HG03439 (cell line): ENCODE measurements around the gene CANT1.

Experiments
- ATAC-seq: cut with Tn5 transposase; IDR thresholded peaks from one replicate; pipeline ENCODE4 v1.9.1; 2021; ENCODE audit warnings: mild to moderate bottlenecking, moderate library complexity; ENCODE audit not compliant: unreplicated experiment

Gene CANT1

DNA sequence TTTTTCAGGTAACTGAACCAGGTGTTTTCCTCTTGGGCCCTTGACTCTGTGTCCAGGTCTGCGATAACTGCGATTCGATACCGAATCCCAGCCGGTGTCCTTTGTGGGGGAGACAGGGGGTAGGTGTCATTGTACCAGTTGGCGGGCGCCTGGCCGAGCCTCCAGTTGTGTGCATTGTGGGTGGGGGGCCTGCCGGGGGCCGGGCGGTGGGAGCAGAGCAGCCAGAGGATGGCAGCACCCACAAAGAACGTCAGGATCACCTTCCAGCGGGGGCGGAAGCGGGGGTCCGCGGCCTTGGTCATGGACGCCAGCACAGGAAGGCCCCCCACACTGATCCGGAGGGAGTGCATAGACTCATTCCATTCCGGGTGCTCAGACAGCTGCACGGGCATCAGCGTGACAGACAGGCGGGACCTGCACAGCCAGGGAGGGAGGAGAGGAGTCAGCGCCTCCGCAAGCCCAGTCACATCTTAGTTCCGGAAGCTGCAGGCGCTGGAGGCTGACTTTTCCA lies 12.3 kb downstream of the CANT1 start:
- no peak for ATAC-seq

DNA sequence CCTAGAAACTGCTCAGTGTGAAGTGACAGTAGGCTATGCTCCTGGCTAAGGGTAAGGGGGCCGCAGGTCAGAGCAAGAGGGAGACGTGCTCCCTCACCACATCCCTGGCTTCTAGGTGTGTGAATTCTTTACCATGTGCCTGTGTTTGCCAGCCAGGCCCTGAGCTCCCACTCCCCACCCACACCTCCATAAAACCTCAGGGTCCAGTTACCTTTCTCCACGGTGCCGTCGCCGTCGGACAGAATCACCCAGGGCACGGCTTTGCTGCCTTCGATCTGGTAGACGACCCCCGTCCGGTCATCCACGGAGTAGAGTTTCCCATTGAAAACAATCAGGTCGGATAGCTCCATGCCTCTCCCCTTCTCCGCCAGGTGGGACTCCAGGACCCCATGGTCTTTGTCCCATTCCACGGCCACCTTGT lies 12.8 kb downstream of the CANT1 start:
- no peak for ATAC-seq

DNA sequence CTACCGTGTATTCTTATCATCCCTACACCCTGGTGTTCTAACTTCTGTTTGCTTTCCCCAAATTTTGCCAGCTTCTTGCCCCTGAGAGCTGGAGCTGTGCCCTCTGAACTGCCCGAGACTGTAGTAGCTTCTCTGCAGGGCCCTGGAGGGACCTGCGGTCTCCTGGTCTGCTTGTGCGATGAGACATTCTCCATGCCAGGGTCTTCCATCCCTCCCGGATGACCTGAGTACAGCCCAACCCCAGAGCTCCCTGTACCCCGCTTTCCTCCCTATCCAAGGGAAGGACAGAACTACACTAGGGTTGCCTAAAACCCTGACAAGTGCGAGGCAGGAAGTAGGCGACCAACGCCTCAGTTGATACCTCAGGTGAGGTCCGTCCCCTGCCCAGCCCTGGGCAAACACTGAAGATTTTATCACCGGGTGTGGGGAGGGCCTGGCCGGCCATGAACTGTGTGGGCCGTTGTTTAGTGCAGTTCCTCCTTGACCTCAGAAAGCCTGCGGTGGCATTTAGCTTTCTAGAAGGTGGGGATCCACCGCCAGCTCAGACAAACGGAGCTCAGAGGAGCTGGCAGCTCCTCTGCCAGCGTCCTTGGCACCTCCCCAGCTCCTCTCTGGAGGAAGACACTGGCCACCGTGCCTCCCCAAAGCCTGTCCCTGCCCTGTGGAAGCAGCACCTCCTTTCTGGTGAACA lies 13.7 kb downstream of the CANT1 start:
- no peak for ATAC-seq

DNA sequence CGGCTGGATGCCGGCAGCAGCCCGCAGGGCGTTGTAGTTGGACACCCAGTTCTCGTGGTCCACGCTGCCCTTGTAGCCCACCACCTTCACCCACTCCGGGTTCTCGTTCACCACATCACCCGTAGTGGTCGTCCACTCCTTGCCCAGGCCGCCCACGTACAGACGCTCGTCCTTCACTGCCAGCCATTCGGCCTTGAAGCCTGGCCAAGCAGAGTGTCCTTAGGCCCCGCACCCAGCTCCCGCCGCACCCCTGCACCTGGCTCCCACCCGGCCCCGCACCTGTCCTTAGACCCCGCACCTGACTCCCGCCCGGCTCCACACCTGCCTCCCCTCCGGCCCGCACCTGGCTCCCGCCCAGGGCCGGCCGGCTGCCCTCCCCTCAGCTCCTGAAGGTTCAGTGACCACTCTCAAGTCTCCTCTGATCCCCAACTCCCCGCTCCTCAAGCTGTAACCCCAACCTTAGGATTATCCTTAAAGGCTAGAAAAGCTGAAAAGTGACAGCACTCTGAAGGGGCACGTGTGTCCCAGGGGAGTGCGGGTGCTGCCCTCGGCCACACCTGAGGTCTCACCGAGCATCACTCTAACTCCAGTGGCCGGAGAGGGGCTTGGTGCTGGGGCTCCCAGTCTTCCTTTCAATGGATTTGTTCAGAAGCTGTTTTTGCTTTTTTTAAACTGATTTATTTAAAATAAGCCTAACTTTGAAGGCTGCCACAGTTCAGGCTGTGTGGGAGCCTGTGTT lies 14.4 kb downstream of the CANT1 start:
- ATAC-seq = no peak

DNA sequence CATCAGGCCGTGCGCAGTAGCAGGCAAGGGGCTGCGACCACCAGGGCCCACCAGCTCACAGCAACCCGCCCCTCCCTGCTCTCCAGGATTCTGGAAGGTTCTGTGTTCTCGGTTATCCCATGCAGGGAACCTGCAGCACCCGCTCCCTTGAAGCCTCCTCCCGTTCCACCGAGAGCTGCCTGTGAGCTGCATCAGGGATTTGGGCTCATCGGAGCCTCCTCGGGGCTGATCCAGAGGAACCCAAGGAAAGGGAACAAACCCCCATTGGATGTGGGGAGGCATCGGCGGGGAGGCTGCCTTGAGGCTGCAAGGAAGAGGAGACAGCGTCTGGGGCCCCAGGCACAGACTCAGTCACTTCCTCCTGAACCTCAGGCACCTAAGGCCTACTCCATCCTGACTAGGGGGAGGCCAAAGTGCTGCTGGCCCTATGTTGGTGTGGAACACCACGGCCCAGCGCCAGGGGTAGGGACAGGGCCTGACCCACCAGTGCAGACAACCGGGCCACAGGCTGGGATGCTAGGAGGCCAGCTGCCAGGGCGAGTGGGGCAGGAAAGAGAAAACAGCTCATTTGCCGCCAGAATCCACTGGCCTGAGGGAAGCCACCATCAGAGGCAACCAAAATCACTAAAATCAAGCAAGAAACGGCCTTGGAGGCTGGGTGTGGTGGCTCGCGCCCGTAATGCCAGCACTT lies 15.4 kb downstream of the CANT1 start:
- no peak for ATAC-seq

DNA sequence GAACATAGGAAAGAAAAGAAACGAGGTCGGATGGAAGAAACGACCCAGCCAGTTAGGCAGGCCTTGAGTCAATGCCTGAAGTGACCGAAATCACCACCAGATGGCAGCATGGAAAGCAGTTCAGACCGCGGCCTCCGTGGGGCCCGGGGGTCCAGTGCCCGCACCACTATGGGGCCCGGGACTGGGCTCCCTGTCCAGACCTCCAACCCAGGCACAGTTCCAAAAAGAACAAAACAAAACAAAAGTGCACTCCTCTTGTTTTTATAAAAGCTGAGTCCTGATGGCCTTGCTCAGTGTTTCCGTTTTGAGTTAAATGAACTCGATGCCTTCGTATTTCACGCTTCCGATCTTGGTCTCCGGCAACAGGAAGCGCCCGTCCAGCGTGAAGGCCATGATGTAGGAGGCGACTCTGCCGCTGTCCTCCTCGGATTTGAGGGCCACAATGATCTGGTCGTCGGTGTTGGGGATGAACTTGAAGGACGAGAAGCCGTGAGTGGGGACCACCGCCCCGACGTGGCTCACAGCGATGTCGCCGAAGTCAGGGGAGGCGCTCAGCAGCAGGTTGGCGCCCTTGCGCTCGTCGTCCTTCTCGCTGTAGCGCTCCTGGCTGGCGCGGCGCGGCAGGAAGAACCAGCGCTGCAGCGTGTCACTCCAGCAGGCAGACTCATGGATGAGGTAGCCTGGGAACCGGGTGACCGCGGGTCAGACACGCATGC lies 16.2 kb downstream of the CANT1 start:
- ATAC-seq = no peak

DNA sequence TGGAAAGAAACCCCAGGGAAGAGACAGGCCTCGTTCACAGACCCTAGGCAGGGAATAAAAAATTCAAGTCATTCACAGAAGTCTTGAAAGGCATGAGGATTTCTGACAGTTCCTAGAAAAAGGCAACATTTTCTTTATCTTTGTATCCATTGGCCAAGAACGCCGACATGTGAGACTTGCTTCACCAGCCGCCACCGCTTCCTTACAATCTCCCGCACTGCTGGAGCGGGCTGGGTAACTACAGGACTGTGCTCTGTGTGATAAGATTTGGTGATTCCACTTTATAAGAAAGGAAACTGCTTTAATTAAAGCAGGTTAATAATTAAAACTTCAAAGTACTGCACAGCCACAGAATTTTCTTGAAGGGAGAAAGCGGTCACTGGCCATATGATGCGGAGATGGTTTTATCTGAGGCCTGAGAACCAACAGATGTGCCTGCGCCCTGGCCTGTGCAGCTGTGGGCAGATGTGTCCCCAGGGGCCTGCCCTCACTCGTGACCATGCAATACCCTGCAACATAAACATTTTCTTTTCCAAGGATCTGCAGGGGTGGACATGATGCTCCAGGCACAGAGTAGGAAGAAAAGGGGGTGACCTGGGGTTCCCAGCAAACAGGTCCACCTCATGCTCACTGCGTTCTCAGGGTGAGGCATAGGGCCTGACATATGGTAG lies 16.9 kb downstream of the CANT1 start:
- ATAC-seq = no peak

DNA sequence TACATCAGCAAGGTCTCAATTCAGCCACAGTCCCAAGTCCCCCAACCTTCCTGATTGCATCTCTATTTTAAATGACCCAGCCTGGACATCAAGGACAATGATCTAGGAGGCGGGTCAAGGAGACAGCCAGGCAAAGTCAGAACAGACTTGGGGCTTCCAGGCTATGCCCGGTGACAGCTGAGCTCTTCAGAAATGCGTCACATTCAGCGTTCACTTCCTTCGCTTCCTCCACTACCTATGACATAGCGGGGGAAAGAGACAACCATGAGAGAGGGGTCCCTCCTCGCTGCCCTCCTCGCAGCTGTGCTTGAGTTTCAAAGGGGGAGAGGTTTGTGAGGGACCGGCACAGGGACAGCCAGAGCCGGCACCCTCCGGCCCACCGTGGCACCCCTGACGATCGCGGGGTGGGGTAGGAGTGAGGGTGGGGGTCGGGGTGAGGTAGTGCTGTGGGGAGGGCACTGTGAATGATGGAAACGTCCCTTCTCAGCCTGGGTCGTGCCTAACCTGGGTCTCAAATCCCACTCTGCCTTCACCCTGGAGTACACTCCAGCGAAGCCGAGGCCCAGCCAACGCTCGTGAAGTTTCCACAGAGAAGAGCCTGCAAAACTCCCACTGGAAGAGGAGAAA lies 17.5 kb downstream of the CANT1 start:
- ATAC-seq = no peak

DNA sequence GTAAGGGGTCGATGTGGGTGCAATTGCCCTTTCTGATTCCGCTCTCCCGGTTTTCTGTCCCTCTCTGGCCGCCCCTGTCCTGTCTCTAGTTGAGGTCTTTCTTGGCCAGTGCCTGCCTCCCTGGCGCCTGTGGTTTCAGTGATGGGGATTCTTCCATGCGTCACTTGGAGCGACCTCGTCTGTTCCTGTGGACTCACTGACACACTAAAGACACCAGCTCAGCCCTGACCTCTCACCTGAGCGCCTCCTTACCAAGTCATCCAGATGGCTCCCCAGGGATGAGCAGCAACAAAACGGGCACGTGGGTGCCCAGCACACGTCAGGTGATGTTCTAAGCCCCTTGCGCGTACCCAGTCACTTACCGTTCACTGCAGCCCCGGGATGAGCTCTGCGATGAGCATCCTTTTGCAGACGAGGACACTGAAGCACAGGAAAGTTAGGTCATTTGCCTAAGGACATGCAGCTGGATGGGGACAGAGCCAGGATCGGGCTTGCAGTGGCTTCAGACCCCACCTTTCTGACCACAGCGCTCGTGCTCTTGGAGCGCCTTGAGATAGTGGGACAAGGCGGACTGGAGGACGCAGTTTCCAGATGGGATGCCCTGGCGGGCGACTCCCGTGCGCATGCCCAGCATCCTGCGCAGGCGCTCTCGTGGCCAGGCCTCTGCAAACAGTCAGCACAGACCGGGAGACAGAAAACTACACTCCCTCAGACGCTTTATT lies 18.4 kb downstream of the CANT1 start:
- no peak for ATAC-seq

DNA sequence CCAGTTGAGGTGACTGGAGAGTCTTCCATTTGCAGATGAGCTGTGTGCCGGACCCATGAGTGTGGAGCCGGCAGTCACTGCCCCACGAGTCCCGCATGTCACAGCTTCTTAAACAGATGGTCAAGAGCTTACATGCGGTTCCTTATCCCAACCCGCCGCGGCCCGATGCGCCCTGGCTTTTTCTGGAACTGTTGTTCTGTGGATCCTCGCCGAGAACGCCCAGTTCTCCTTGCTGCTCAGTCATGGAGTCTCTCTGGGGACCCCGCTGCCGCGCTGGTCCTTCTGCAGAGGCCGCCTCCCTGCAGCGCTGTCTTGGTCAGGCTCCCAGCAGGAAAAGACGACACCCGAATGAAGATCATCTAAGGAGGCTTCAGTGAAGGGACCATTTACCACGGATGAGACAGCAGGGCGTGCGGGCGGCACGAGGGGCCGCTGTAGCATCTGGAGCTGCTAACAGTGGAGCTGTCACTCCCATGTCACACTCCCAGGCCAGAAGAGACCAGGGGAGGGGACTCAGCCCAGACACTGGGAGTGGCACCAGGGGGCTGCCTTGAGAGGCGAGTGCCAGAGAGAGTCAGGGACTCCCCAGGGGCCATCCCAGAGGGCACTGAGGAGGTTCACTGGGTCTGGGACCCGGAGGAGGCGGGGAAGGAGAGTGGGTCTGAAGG lies 19.1 kb downstream of the CANT1 start:
- ATAC-seq = no peak

DNA sequence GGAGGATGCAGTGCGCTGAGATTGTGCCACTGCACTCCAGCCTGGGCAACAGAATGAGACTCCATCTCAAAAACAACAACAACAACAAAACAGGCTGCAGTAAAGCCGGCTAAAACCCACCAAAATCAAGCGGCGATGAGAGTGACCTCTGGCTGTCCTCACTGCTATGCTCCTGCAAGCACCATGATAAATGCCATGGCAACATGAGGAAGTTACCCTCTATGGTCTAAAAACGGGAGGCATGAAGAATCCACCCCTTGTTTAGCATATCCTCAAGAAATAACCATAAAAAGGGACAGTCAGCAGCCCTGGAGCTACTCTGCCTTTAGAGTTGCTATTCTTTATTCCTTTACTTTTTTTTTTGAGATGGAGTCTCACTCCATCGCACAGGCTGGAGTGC lies 21.4 kb downstream of the CANT1 start:
- no peak for ATAC-seq

DNA sequence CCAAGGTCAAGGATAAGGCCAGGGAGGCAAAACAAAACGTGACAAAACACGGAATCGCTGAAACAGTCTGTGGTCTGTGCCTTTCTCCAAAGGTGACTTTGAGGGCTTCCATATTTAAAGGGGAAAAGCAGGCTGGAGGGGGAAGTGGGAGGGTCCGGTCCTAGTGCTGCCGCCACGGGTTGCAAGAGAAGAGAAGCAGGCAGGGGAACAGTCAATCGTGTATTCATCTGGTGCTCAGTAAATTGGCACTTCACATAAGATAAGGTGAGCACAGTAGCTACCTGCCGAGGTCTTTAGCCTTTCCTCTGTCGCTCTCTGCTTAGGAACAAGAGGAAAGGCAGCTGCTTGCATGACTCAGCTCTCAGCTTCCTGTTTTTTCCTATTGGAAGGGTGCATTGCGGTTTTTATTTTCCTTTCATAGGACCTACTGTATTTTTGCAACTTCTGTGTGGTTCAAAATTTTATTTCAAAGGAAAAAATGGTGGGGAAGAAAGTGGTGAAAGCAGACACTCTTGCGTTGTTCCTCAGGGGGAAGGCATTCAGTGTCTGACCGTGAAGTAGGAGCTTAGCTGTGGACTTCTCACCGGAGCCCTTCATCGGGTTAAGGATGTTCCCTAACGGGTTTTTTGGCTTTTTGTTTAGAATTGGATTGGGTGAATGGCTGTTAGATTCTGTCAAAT lies 22.8 kb downstream of the CANT1 start:
- no peak for ATAC-seq

DNA sequence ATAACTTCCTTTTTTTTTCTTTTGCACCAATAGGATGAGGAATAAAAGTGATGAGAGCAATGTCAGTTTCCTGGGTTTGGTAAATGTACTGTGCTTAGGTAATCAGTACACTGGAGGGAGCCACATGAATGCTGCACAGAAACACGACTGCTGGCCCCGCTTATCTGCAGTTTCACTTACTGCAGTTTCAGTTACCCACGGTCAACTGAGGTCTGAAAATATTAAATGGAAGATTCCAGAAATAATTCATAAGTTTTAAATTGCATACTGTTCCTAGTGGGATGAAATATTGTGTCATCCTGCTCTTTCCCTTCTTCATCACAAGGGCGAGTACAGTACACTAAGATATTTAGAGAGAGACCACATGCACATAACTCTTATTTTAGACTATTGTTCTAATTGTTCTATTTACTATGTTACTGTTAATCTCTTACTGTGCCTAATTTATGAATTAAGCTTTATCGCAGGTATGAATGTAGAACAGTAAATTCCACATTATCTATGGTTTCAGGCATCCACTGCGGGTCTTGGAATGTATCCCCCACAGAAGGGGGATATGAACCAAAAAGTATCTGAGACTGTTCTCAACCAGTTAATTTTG lies 23.4 kb downstream of the CANT1 start:
- no peak for ATAC-seq

DNA sequence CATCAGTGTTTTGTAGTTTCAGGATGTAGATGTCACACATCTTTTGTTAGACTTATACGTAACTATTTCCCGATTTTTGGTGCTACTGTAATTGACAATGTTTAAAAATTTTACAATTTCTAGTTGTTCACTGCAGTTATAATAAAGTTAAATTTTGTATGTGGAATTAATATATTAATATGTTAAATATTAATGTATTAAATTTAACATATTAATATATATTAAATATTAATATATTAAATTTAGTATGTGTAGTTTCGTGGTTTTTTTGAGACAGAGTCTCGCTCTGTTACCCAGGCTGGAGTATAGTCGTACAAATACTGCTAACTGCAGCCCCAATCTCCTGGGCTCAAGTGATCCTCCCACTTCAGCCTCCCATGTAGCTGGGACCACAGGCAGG lies 24.2 kb downstream of the CANT1 start:
- no peak for ATAC-seq

DNA sequence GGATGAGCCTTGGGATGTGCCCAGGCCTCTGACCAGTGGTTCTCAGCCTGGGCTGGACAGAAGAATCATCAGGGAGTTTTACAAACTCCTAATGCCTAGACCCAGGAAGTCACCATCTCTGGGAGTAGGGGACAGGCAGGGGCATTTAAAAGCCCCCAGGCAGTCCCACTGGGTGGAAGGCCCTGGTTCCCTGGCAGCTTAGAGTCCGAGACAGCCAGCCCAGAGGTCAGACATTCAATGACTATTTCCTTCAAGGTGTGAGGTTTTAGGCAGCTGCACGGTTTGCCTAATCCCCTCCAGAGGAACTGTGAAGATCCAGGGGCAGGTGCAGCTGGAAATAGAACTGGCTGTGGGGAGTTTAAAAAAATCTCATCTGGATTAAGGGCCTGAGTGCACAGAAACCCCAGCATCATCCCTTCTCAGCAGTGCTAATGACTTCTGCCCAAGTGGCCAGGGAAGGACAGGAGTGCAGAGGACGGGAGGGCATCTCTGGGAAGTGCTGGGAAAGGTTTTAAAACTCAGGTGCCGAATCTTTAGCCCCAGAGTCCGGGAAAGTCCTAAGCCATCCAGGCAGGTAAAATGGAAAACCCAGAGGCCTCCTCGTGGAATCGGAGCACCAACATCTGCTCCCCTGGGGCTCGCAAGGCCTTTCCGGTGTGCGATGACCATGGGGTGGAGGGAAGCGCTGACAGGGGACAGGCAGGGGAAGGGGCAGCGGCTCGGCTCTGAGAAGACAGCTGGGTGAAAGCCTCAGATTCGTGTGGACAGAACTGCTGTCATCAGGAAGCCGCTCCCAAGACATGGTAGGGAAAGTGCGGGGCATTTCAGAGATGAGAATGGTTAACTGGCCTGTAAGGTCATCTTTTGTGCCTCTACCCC lies 28.3 kb downstream of the CANT1 start:
- ATAC-seq = no peak

DNA sequence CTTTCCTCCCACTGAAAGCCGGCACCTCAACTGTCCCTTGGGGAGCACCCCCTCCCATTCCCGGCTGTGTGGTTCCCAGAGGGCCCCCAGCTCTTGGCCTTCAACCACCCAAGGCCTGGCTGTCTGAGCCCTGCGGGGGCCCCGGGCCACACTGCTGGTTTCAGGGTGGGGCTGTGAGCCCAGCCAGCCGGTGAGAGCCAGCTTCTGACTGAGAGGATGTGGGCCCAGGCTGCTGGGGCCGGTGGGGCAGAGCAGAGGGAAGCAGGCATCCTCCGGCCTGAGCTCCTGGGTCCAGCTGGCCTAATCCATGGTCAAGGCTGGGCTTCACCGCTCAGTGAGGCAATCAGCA lies 29.0 kb downstream of the CANT1 start:
- ATAC-seq = no peak
